IMR-90 (cell line): ENCODE data around the gene DSG3. TPM values are rescaled to one million over a fixed set of nuclear protein-coding genes. Genes with fewer than 3 reads are reported as not detected.

Experiments used
- ATAC-seq: fragments of 200-7000 bp; cut with Tn5 transposase; 2 replicates; pipeline ENCODE4 v1.9.1; 2020; ENCODE audit warnings: low read depth, mild to moderate bottlenecking, moderate library complexity
- BruUV-seq: library from RNA; stranded (reverse); fragments of 400-500 nt; replicated peaks from 2 replicates; lab custom pipeline; 2021; lab: Mats Ljungman, UMichigan
- CTCF ChIA-PET: fragments of 300-600 bp; formaldehyde crosslinking; extraction: SDS; loops from one replicate; lab custom pipeline; 2021; ENCODE audit warnings: antibody characterized with exemption; lab: Yijun Ruan, JAX
- POLR2A ChIA-PET: fragments of 300-600 bp; sonication (Branson Sonifier 250); formaldehyde crosslinking; loops from one replicate; lab custom pipeline; 2022; ENCODE audit warnings: antibody characterized with exemption; ENCODE audit not compliant: unreplicated experiment; lab: Charles Lee
- DNase-seq: peaks from one replicate; pipeline ENCODE4 v3.0.0; 2013
- H2AFZ ChIP-seq: replicated peaks from 2 replicates; pipeline ENCODE3; 2013; ENCODE audit warnings: low read length, mild to moderate bottlenecking; ENCODE audit not compliant: poor library complexity
- H2AK5ac ChIP-seq: 2 replicates; pipeline ENCODE4 v1.6.1; 2013; ENCODE audit warnings: low read depth, low read length, inconsistent platforms
- H2AK9ac ChIP-seq: replicated peaks from 2 replicates; pipeline ENCODE3; 2013; ENCODE audit warnings: mild to moderate bottlenecking, low read depth, low read length, moderate library complexity; ENCODE audit not compliant: poor library complexity
- H2BK120ac ChIP-seq: 2 replicates; pipeline ENCODE4 v1.6.1; 2013; ENCODE audit warnings: low read depth, low read length, inconsistent platforms
- H2BK15ac ChIP-seq: 3 replicates; pipeline ENCODE4 v1.6.1; 2013; ENCODE audit warnings: low read depth, low read length, inconsistent platforms
- H2BK20ac ChIP-seq: 2 replicates; pipeline ENCODE4 v1.6.1; 2013; ENCODE audit warnings: low read depth, mild to moderate bottlenecking, inconsistent platforms, low read length, moderate library complexity
- H2BK5ac ChIP-seq: 2 replicates; pipeline ENCODE4 v1.6.1; 2013; ENCODE audit warnings: mild to moderate bottlenecking, low read depth, low read length, inconsistent platforms; ENCODE audit not compliant: poor library complexity, severe bottlenecking
- H3K14ac ChIP-seq: replicated peaks from 2 replicates; pipeline ENCODE4 v1.6.1; 2013; ENCODE audit warnings: low read depth, low read length, inconsistent platforms
- H3K18ac ChIP-seq: 2 replicates; pipeline ENCODE4 v1.6.1; 2013; ENCODE audit warnings: low read depth, low read length, control low read depth
- H3K23ac ChIP-seq: 2 replicates; pipeline ENCODE4 v1.6.1; 2013; ENCODE audit warnings: low read depth, low read length, inconsistent platforms
- H3K27ac ChIP-seq: 2 replicates; pipeline ENCODE4 v1.5.1; 2013; ENCODE audit warnings: mild to moderate bottlenecking, control low read depth, low read length; ENCODE audit not compliant: insufficient read depth
- H3K27me3 ChIP-seq: 2 replicates; pipeline ENCODE4 v1.6.1; 2013; ENCODE audit warnings: low read length; ENCODE audit not compliant: control insufficient read depth, insufficient read depth
- H3K36me3 ChIP-seq: 2 replicates; pipeline ENCODE4 v1.6.1; 2013; ENCODE audit warnings: low read length, mixed read lengths; ENCODE audit not compliant: control insufficient read depth, insufficient read depth
- H3K4ac ChIP-seq: 2 replicates; pipeline ENCODE4 v1.6.1; 2013; ENCODE audit warnings: low read depth, low read length, inconsistent platforms
- H3K4me1 ChIP-seq: 2 replicates; pipeline ENCODE4 v1.6.1; 2013; ENCODE audit warnings: low read length, mixed read lengths; ENCODE audit not compliant: control insufficient read depth, insufficient read depth
- H3K4me2 ChIP-seq: 2 replicates; pipeline ENCODE4 v1.6.1; 2013; ENCODE audit warnings: low read depth, mild to moderate bottlenecking, control low read depth, low read length, moderate library complexity
- H3K4me3 ChIP-seq: 2 replicates; pipeline ENCODE4 v1.5.1; 2013; ENCODE audit warnings: low read depth, mild to moderate bottlenecking, control low read depth, low read length, moderate library complexity; ENCODE audit not compliant: insufficient read depth
- H3K56ac ChIP-seq: 2 replicates; pipeline ENCODE4 v1.6.1; 2013; ENCODE audit warnings: low read length, inconsistent platforms; ENCODE audit not compliant: insufficient read depth; ENCODE audit errors: extremely low read depth
- H3K79me1 ChIP-seq, 2 experiments: 2 replicates each; pipeline ENCODE4 v1.6.1; 2013; ENCODE audit warnings: low read length in 2 of 2, inconsistent platforms in 1 of 2, low read depth in 1 of 2
- H3K9ac ChIP-seq: 2 replicates; pipeline ENCODE4 v1.6.1; 2013; ENCODE audit warnings: low read depth, low read length, control low read depth
- H3K9me1 ChIP-seq: 2 replicates; pipeline ENCODE4 v1.6.1; 2013; ENCODE audit warnings: low read length, inconsistent platforms; ENCODE audit not compliant: insufficient read depth
- H3K9me3 ChIP-seq: 2 replicates; pipeline ENCODE4 v1.6.1; 2013; ENCODE audit warnings: low read length; ENCODE audit not compliant: control insufficient read depth, insufficient read depth
- H4K20me1 ChIP-seq: 2 replicates; pipeline ENCODE4 v1.6.1; 2013; ENCODE audit warnings: low read length, inconsistent platforms; ENCODE audit not compliant: insufficient read depth
- H4K5ac ChIP-seq: 2 replicates; pipeline ENCODE4 v1.6.1; 2013; ENCODE audit warnings: mild to moderate bottlenecking, low read depth, low read length, control low read depth
- H4K8ac ChIP-seq, 2 experiments: 2 replicates each; pipeline ENCODE4 v1.6.1; 2013; ENCODE audit warnings: low read depth in 2 of 2, low read length in 2 of 2, control low read depth in 1 of 2, inconsistent platforms in 1 of 2
- H4K91ac ChIP-seq: 2 replicates; pipeline ENCODE4 v1.6.1; 2013; ENCODE audit warnings: low read depth, low read length, inconsistent platforms; ENCODE audit not compliant: insufficient read depth
- CEBPB ChIP-seq: IDR thresholded peaks from 2 replicates; pipeline ENCODE4 v1.6.1; 2012; ENCODE audit warnings: low read depth, low read length, improper control_type of control experiment
- MAFK ChIP-seq: IDR thresholded peaks from 2 replicates; pipeline ENCODE4 v1.6.1; 2012; ENCODE audit warnings: low read depth, low read length, improper control_type of control experiment
- WGBS, 2 experiments: methylation state at CpG; one replicate each; pipeline versions ENCODE4 v1.1.5 to v1.1.7; 2013; ENCODE audit warnings: missing lambda C conversion rate in 2 of 2; ENCODE audit not compliant: insufficient read length in 1 of 2; ENCODE audit errors: extremely low coverage in 2 of 2; 5-methylcytosine and 5-hydroxymethylcytosine counted together
- dilution Hi-C: fragments of 300-500 bp; cut with HindIII; formaldehyde crosslinking; loops from one replicate; pipeline ENCODE4 v1.14.3; 2018; ENCODE audit warnings: low sequenced_read_pairs; ENCODE audit not compliant: unreplicated experiment
- in situ Hi-C: fragments of 300-500 bp; cut with MboI; formaldehyde crosslinking; loops from 3 replicates; pipeline ENCODE4 v1.14.3; 2019; ENCODE audit warnings: low sequenced_read_pairs, inconsistent platforms, mixed read lengths
- intact Hi-C: fragments of 100-400 bp; cut with micrococcal nuclease; formaldehyde crosslinking; loops from 2 replicates; pipeline ENCODE4 v1.10.0; 2022
- polyA plus RNA-seq, 3 experiments: library from polyadenylated mRNA; depleted of rRNA; stranded (reverse); fragments of >200 nt; gene quantifications; 2 replicates each; pipeline ENCODE4 v1.2.3, GENCODE V29; 2012; ENCODE audit warnings: low replicate concordance in 1 of 3
- total RNA-seq: library from RNA; depleted of rRNA; stranded (reverse); fragments of >200 nt; gene quantifications from 2 replicates; pipeline ENCODE4 v1.2.3, GENCODE V29; 2012; rRNA removed

DSG3 gene
- total and polyA plus RNA-seq, 2 of the 4 experiments (the other 2 are of a cell fraction), result not detected

GRCh38 chr18:31526374-31526773, 78.8 kb downstream of the DSG3 start:
- no peak overlapping the region for H3K4me2 ChIP-seq
- no peak overlapping the region for H2BK20ac ChIP-seq
- ChIA-PET POLR2A (no interaction called here), CTCF (no interaction called here)
- H3K9me1 ChIP-seq, result no peaks in the 10 kb centered on the region
- no peaks in the 10 kb centered on the region for H3K9me3 ChIP-seq
- H2AK9ac ChIP-seq, result no peak overlapping the region
- H2BK15ac ChIP-seq, result no peak overlapping the region
- H2AK5ac ChIP-seq, result no peak overlapping the region
- no peak overlapping the region for H3K18ac ChIP-seq
- no TSS peak for BruUV-seq
- ATAC-seq (no peak), DNase-seq (no peak)
- no peak overlapping the region for H4K91ac ChIP-seq
- H2AFZ ChIP-seq, result no peak overlapping the region
- H3K23ac ChIP-seq, result no peak overlapping the region
- H4K8ac ChIP-seq, result no peak overlapping the region
- 80% methylated on average over 2 of the region's 7 CpGs; no CpG with 5 or more reads in 1 of the 2 experiments for WGBS, 2 experiments
- dilution Hi-C loops (no loop called here), in situ Hi-C loops (loop anchor here (10.0 kb wide), 1 partner anchor 62 kb away; no protein-coding TSS in a partner anchor), intact Hi-C loops (no loop called here)
- no peak overlapping the region for H3K9ac ChIP-seq
- H3K56ac ChIP-seq, result no peak overlapping the region
- no peak overlapping the region for H3K4ac ChIP-seq
- H3K36me3 ChIP-seq, result no peaks in the 10 kb centered on the region
- no peaks in the 10 kb centered on the region for H3K27me3 ChIP-seq
- H4K20me1 ChIP-seq, result no peaks in the 10 kb centered on the region
- H3K27ac ChIP-seq, result no peak overlapping the region
- no peaks in the 10 kb centered on the region for H3K79me1 ChIP-seq
- no peak overlapping the region for H3K4me3 ChIP-seq
- H3K4me1 ChIP-seq, result no peaks in the 10 kb centered on the region
- no peak overlapping the region for H3K14ac ChIP-seq
- TF ChIP-seq CEBPB (no peak), MAFK (peak; percentile 75)
- no peak overlapping the region for H2BK120ac ChIP-seq
- H2BK5ac ChIP-seq, result no peak overlapping the region
- H4K5ac ChIP-seq, result no peak overlapping the region

Other genes with a start within 250 kb of the DSG3 start
- not detected in 2 replicates for gene DSG1, start 129.6 kb upstream of the DSG3 start, total RNA-seq
- gene DSG1, start 129.6 kb upstream of the DSG3 start, polyA plus RNA-seq (2012; rRNA removed), result not detected in 2 replicates
- gene DSG4, start 71.0 kb upstream of the DSG3 start, total RNA-seq, result not detected in 2 replicates
- not detected in 2 replicates for gene DSG4, start 71.0 kb upstream of the DSG3 start, polyA plus RNA-seq (2012; rRNA removed)
- gene DSG2, start 50.4 kb downstream of the DSG3 start, total RNA-seq, result 1.7 and 2.3 TPM in 2 replicates
- gene DSG2, start 50.4 kb downstream of the DSG3 start, polyA plus RNA-seq (2012; rRNA removed), result 1.4 and 1.8 TPM in 2 replicates
- gene TTR, start 144.1 kb downstream of the DSG3 start, total RNA-seq, result not detected in 2 replicates
- not detected in 2 replicates for gene TTR, start 144.1 kb downstream of the DSG3 start, polyA plus RNA-seq (2012; rRNA removed)
- 0.83 and 3.9 TPM in 2 replicates for gene B4GALT6, start 236.8 kb downstream of the DSG3 start, total RNA-seq
- gene B4GALT6, start 236.8 kb downstream of the DSG3 start, polyA plus RNA-seq (2012; rRNA removed), result 0.52 and 1.1 TPM in 2 replicates